ENCODE measurements around the gene MYBPH.

The MYBPH gene

GRCh38 chr1:203121186-203122015 is 54.2 kb downstream of the MYBPH start:
- H2BK15ac ChIP-seq (replicated peaks; ENCODE audit: low read depth): no peak overlapping the region
- H3K79me1 ChIP-seq (ENCODE audit: low read length): no peaks in the 10 kb centered on the region
- H3K4me3 ChIP-seq (ENCODE audit: low read length): no peak overlapping the region
- H3K4me2 ChIP-seq (ENCODE audit: low read length): no peak overlapping the region
- WGBS (ENCODE audit: extremely low coverage, insufficient coverage, low lambda C conversion rate): no CpG with 5 or more reads among the region's 11 CpGs
- H3K27ac ChIP-seq (ENCODE audit: low read depth, low read length): no peak overlapping the region
- H4K8ac ChIP-seq (ENCODE audit: low read depth, low read length): no peak overlapping the region
- H2AK5ac ChIP-seq (ENCODE audit: low read length): no peak overlapping the region
- no peak overlapping the region for H3K23ac ChIP-seq (ENCODE audit: low read length)
- no peaks in the 10 kb centered on the region for H3K36me3 ChIP-seq (ENCODE audit: control insufficient read depth, insufficient read depth, low read length)
- H3K4me1 ChIP-seq (ENCODE audit: control insufficient read depth, low read depth, low read length): peaks cover 5% of the 10 kb centered on the region
- no peak overlapping the region for H2BK120ac ChIP-seq (ENCODE audit: low read depth, low read length)
- no peak overlapping the region for H3K18ac ChIP-seq (ENCODE audit: low read length)
- H3K9ac ChIP-seq (ENCODE audit: low read length): no peak overlapping the region
- H3K27me3 ChIP-seq (ENCODE audit: insufficient read depth, low read length, poor library complexity): no peaks in the 10 kb centered on the region
- no peak overlapping the region for H4K5ac ChIP-seq (ENCODE audit: low read length)
- H2BK5ac ChIP-seq (ENCODE audit: low read length): no peak overlapping the region
- no peaks in the 10 kb centered on the region for H3K79me2 ChIP-seq (ENCODE audit: control insufficient read depth, insufficient read depth, low read length)
- H3K56ac ChIP-seq (ENCODE audit: low read length): no peak overlapping the region
- DNase-seq: no peak
- no peak overlapping the region for H3K4ac ChIP-seq (ENCODE audit: low read depth, low read length)

GRCh38 chr1:203120325-203121153 is 55.1 kb downstream of the MYBPH start:
- no peak overlapping the region for H3K9ac ChIP-seq (ENCODE audit: low read length)
- H3K4me2 ChIP-seq (ENCODE audit: low read length): no peak overlapping the region
- H3K27me3 ChIP-seq (ENCODE audit: insufficient read depth, low read length, poor library complexity): no peaks in the 10 kb centered on the region
- no CpG with 5 or more reads among the region's 7 CpGs for whole genome bisulfite sequencing (ENCODE audit: extremely low coverage, insufficient coverage, low lambda C conversion rate)
- H4K5ac ChIP-seq (ENCODE audit: low read length): no peak overlapping the region
- no peaks in the 10 kb centered on the region for H3K79me2 ChIP-seq (ENCODE audit: control insufficient read depth, insufficient read depth, low read length)
- DNase-seq: no peak
- no peak overlapping the region for H2BK15ac ChIP-seq (replicated peaks; ENCODE audit: low read depth)
- no peak overlapping the region for H2AK5ac ChIP-seq (ENCODE audit: low read length)
- no peak overlapping the region for H3K18ac ChIP-seq (ENCODE audit: low read length)
- no peak overlapping the region for H2BK5ac ChIP-seq (ENCODE audit: low read length)
- H2BK120ac ChIP-seq (ENCODE audit: low read depth, low read length): no peak overlapping the region
- no peak overlapping the region for H3K4me3 ChIP-seq (ENCODE audit: low read length)
- no peak overlapping the region for H3K4ac ChIP-seq (ENCODE audit: low read depth, low read length)
- no peaks in the 10 kb centered on the region for H3K79me1 ChIP-seq (ENCODE audit: low read length)
- no peaks in the 10 kb centered on the region for H3K36me3 ChIP-seq (ENCODE audit: control insufficient read depth, insufficient read depth, low read length)
- H3K23ac ChIP-seq (ENCODE audit: low read length): no peak overlapping the region
- no peak overlapping the region for H3K56ac ChIP-seq (ENCODE audit: low read length)
- H3K4me1 ChIP-seq (ENCODE audit: control insufficient read depth, low read depth, low read length): no peaks in the 10 kb centered on the region
- H3K27ac ChIP-seq (ENCODE audit: low read depth, low read length): no peak overlapping the region
- no peak overlapping the region for H4K8ac ChIP-seq (ENCODE audit: low read depth, low read length)
